Activated CD8-positive, alpha-beta memory T cell treated with anti-CD3 and anti-CD28 coated beads, Interleukin-2, amount 10 ng/mL, durations not matched to agents 7 days and 5 days (primary cell): Measurements from ENCODE around the gene LRFN3. TPM values are rescaled to one million over a fixed set of nuclear protein-coding genes. Genes with fewer than 3 reads are reported as not detected.
"Not testable (repeated sequence)": the region's sequence is repeated elsewhere in the genome, so short reads cannot be mapped to it uniquely, and the experiment has no call there.

Experiments
- ATAC-seq: fragments of 150-1000 bp; cut with Tn5 transposase; one replicate; pipeline ENCODE4 v1.10.0; 2021; ENCODE audit warnings: moderate library complexity
- CTCF ChIA-PET: fragments of 350-600 bp; sonication (Branson Sonifier 250); formaldehyde crosslinking; loops from one replicate; lab custom pipeline; 2021; ENCODE audit warnings: antibody characterized with exemption; lab: Charles Lee
- DNase-seq: peaks from one replicate; pipeline ENCODE4 v3.0.0-alpha.2; 2020
- H3K27ac Mint-ChIP-seq: one replicate; pipeline ENCODE4 v1.8.0; 2021; ENCODE audit warnings: mild to moderate bottlenecking, mixed read lengths
- H3K27me3 Mint-ChIP-seq: one replicate; pipeline ENCODE4 v1.8.0; 2021; ENCODE audit warnings: mixed read lengths
- H3K36me3 Mint-ChIP-seq: one replicate; pipeline ENCODE4 v1.8.0; 2021; ENCODE audit warnings: mild to moderate bottlenecking, mixed read lengths
- H3K4me1 Mint-ChIP-seq: one replicate; pipeline ENCODE4 v1.8.0; 2021; ENCODE audit warnings: mixed read lengths
- H3K4me3 Mint-ChIP-seq: one replicate; pipeline ENCODE4 v1.8.0; 2021; ENCODE audit warnings: mild to moderate bottlenecking, moderate library complexity, mixed read lengths
- H3K9me3 Mint-ChIP-seq: one replicate; pipeline ENCODE4 v1.8.0; 2022; ENCODE audit warnings: low read depth, mixed read lengths
- total RNA-seq, 2 experiments: library from RNA; stranded (reverse); gene quantifications; one replicate each; pipeline ENCODE4 v1.2.3, GENCODE V29; 2021

The LRFN3 gene
- total RNA-seq, 2 experiments from 2014 or later, result 11.9 TPM

DNA sequence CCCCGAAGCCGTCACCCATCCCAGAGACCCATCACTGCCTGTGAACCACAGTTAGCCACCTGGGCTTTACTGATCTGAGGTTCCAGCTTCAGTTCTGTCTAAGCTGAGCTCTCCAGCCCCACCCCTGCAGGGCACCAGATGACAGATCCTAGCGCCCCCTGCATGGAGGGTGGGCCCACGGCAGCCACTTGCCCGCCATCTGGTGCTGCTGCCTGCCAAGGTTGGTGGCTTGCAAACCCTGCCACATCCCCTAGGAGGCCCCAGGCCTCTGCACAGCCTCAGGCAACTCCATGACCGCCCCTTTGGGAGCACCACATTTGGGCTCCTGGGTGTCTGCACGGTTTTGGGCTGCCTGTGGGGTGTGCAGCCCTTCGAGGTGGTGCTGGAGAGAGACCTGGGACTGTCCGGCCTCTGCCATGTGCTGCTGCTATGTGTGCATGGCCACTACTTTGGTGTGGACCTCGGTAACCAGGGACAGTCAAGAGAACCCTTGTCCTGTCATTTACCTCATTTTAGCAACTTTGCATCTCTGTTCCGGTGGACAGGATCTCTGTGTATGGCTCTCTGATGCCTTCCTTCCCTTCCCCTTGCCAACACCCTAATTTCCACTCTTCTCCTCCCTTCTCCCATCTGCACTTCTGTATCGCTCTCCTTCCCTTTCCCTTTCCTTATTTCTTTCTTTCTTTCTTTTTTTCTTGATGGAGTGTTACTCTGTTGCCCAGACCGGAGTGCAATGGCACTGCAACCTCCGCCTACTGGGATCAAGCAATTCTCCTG is 41.5 kb downstream of the LRFN3 start:
- Mint-ChIP-seq H3K36me3 (no peaks in the 10 kb centered on the region), H3K9me3 (no peaks in the 10 kb centered on the region), H3K4me3 (no peak overlapping the region), H3K4me1 (no peaks in the 10 kb centered on the region), H3K27ac (no peak overlapping the region), H3K27me3 (peaks cover 9% of the 10 kb centered on the region)
- DNase-seq (peak; percentile 57), ATAC-seq (peak; percentile 70)
- CTCF ChIA-PET, result no interaction called here

GRCh38 chr19:35978271-35978670 is 42.1 kb downstream of the LRFN3 start:
- Mint-ChIP-seq H3K9me3 (no peaks in the 10 kb centered on the region), H3K4me1 (no peaks in the 10 kb centered on the region), H3K27ac (no peak overlapping the region), H3K27me3 (peaks cover 9% of the 10 kb centered on the region), H3K36me3 (no peaks in the 10 kb centered on the region), H3K4me3 (no peak overlapping the region)
- DNase-seq, result no peak
- CTCF ChIA-PET, result no interaction called here
- no peak for ATAC-seq

- CTCF ChIA-PET, result no interaction called here
- no peak overlapping the region for H3K27ac Mint-ChIP-seq
- H3K4me1 Mint-ChIP-seq, result no peaks in the 10 kb centered on the region
- ATAC-seq, result no peak
- no peaks in the 10 kb centered on the region for H3K9me3 Mint-ChIP-seq
- DNase-seq, result no peak
- peaks cover 14% of the 10 kb centered on the region for H3K27me3 Mint-ChIP-seq
- H3K4me3 Mint-ChIP-seq, result no peak overlapping the region
- H3K36me3 Mint-ChIP-seq, result no peaks in the 10 kb centered on the region
Measured at GRCh38 chr19:35978832-35979365, 42.7 kb downstream of the LRFN3 start.

GRCh38 chr19:35980997-35981396 is 44.8 kb downstream of the LRFN3 start:
- CTCF ChIA-PET, result not testable (repeated sequence)

DNA sequence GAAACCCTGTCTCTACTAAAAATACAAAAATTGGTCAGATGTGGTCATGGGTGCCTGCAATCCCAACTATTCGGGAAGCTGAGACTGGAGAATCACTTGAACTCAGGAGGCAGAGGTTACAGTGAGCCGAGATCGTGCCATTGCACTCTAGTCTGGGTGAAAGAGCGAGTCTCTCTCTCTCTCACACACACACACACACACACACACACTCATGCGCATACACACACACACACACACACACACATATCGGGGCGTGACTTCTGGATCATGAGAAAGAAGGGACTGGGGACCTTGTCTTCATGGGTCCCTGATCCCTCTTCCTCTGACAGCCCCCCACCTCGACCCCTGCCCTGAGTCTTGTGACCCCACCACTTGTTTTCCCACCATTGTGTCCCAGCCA is 47.0 kb downstream of the LRFN3 start:
- Mint-ChIP-seq H3K36me3 (no peaks in the 10 kb centered on the region), H3K4me3 (no peak overlapping the region), H3K9me3 (no peaks in the 10 kb centered on the region), H3K27ac (no peak overlapping the region), H3K27me3 (peaks cover 45% of the 10 kb centered on the region), H3K4me1 (peaks cover 2% of the 10 kb centered on the region)
- CTCF ChIA-PET, result no interaction called here
- ATAC-seq, result no peak
- DNase-seq, result no peak

More at GRCh38 chr19:35980997-35981396, 44.8 kb downstream of the LRFN3 start:
- H3K27ac Mint-ChIP-seq, H3K4me1 Mint-ChIP-seq, H3K9me3 Mint-ChIP-seq, ATAC-seq, DNase-seq, H3K36me3 Mint-ChIP-seq, H3K4me3 Mint-ChIP-seq: not testable (repeated sequence)
- peaks cover 30% of the 10 kb centered on the region for H3K27me3 Mint-ChIP-seq

DNA sequence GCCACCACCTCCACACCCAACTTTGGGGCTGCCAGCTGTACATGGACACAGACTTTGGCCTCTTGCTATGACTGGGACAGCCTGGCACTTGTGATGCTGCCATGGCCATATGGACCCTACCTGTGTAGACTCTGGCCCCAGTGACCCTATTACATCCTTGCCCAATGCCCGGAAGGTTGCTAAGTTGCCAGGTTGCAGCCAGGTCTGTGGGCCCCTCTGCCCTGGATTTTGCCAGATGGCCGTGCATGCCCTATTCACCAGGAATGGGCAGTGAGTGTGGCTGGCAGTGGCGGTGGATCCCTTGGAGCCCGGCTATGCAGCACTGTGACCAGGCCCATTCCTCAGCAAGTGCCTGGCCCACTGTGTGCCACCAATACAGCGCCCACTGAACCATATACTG is 49.9 kb downstream of the LRFN3 start:
- H3K36me3 Mint-ChIP-seq, result peaks cover 2% of the 10 kb centered on the region
- peaks cover 2% of the 10 kb centered on the region for H3K4me1 Mint-ChIP-seq
- H3K9me3 Mint-ChIP-seq, result no peaks in the 10 kb centered on the region
- CTCF ChIA-PET, result no interaction called here
- DNase-seq (no peak), ATAC-seq (no peak)
- H3K27me3 Mint-ChIP-seq, result peaks cover 47% of the 10 kb centered on the region
- H3K4me3 Mint-ChIP-seq, result no peak overlapping the region
- H3K27ac Mint-ChIP-seq, result no peak overlapping the region

GRCh38 chr19:35986664-35987570 is 50.7 kb downstream of the LRFN3 start:
- Mint-ChIP-seq H3K36me3 (peaks cover 2% of the 10 kb centered on the region), H3K9me3 (no peaks in the 10 kb centered on the region), H3K27ac (no peak overlapping the region), H3K27me3 (peaks cover 47% of the 10 kb centered on the region), H3K4me1 (peaks cover 2% of the 10 kb centered on the region), H3K4me3 (peak overlapping the region; percentile 47)
- DNase-seq (no peak), ATAC-seq (peak; percentile 50)
- CTCF ChIA-PET, result no interaction called here

- CTCF ChIA-PET, result interaction anchor here (1.4 kb wide), 1 partner anchor 106 kb away, joined by 3 read pairs; no protein-coding TSS in a partner anchor
- Mint-ChIP-seq H3K36me3 (peaks cover 2% of the 10 kb centered on the region), H3K4me3 (no peak overlapping the region), H3K27ac (no peak overlapping the region), H3K27me3 (peaks cover 47% of the 10 kb centered on the region), H3K9me3 (no peaks in the 10 kb centered on the region), H3K4me1 (peaks cover 2% of the 10 kb centered on the region)
- DNase-seq (no peak), ATAC-seq (no peak)
Measured at GRCh38 chr19:35987571-35987896, 51.4 kb downstream of the LRFN3 start.

DNA sequence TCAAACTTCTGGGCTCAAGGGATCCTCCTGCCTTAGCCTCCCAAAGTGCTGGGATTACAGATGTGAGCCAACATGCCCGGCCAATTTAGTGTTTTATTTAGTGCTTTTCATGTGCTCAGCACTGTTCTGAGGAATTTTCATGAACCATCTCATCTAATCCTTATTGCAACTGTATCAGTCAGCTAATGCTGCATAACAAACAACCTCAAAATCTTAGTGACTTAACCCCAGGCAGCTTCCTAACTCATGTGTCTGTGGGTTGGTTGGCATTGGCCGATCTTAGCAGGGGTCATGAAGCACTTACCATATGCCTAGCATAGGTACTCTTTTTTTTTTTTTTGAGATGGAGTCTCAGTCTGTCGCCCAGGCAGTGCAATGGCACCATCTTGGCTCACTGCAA is 52.6 kb downstream of the LRFN3 start:
- Mint-ChIP-seq H3K27ac (no peak overlapping the region), H3K4me3 (no peak overlapping the region), H3K27me3 (peaks cover 42% of the 10 kb centered on the region), H3K36me3 (peaks cover 2% of the 10 kb centered on the region), H3K9me3 (no peaks in the 10 kb centered on the region), H3K4me1 (peaks cover 2% of the 10 kb centered on the region)
- ATAC-seq (no peak), DNase-seq (no peak)
- CTCF ChIA-PET, result interaction anchor here (1.4 kb wide), 1 partner anchor 105 kb away, joined by 3 read pairs; no protein-coding TSS in a partner anchor

DNA sequence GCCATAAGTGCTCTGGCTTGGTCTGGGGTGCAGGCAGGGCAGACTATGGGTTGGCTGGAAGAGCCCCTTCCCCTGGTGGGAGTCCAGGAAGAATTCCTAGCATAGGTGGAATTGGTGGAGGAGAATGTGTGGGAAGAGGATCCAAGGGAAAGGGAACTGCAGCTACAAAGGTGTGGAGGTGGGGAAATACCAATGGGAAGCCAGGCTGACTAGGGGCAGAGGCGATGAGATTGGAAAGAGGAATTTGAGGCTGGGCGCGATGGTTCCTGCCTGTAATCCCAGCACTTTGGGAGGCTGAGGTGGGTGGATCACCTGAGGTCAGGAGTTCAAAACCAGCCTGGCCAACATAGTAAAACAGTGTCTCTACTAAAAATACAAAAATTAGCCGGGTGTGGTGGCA is 54.0 kb downstream of the LRFN3 start:
- Mint-ChIP-seq H3K9me3 (no peaks in the 10 kb centered on the region), H3K4me1 (peaks cover 10% of the 10 kb centered on the region), H3K27ac (no peak overlapping the region), H3K4me3 (no peak overlapping the region), H3K27me3 (peaks cover 34% of the 10 kb centered on the region), H3K36me3 (peaks cover 2% of the 10 kb centered on the region)
- ATAC-seq (no peak), DNase-seq (no peak)
- CTCF ChIA-PET, result no interaction called here

- H3K4me3 Mint-ChIP-seq, result no peak overlapping the region
- no peak for ATAC-seq
- DNase-seq, result no peak
- H3K27ac Mint-ChIP-seq, result no peak overlapping the region
- peaks cover 25% of the 10 kb centered on the region for H3K27me3 Mint-ChIP-seq
- H3K4me1 Mint-ChIP-seq, result peaks cover 15% of the 10 kb centered on the region
- peaks cover 2% of the 10 kb centered on the region for H3K36me3 Mint-ChIP-seq
- CTCF ChIA-PET, result interaction anchor here (0.7 to 1.0 kb wide), 2 partner anchors 32 to 921 kb away, joined by 3 to 4 read pairs; no protein-coding TSS in a partner anchor
- no peaks in the 10 kb centered on the region for H3K9me3 Mint-ChIP-seq
Measured at GRCh38 chr19:35990771-35991730, 54.9 kb downstream of the LRFN3 start.

GRCh38 chr19:35991731-35992450 is 55.7 kb downstream of the LRFN3 start:
- Mint-ChIP-seq H3K9me3 (no peaks in the 10 kb centered on the region), H3K4me1 (peaks cover 22% of the 10 kb centered on the region), H3K4me3 (no peak overlapping the region), H3K27me3 (peaks cover 16% of the 10 kb centered on the region), H3K27ac (no peak overlapping the region), H3K36me3 (peaks cover 3% of the 10 kb centered on the region)
- DNase-seq (no peak), ATAC-seq (no peak)
- CTCF ChIA-PET, result interaction anchor here (0.7 to 1.0 kb wide), 2 partner anchors 33 to 922 kb away, joined by 3 to 4 read pairs; no protein-coding TSS in a partner anchor
